ENCODE data around the gene CD22.

DNA sequence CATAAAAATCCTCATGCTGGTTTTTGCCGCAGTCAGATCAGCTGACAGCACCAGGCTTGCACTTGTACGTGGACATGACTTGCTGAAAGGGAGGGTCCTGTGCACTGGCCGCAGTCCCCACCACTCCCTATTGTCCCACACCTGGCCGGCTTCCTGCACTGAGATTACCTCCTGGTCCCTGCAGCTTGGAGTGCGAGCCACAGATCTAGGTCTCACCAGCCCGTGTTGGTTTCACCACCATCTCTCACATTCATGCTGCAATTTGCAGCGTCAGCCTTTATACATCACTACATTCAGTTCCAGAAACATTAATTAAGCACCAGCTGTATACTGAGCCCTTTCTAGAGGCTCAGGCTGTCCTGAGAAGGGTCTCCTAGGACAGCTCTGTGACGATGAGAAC lies 15.0 kb upstream of the CD22 start:
- TF ChIP-seq, protein P1, sequence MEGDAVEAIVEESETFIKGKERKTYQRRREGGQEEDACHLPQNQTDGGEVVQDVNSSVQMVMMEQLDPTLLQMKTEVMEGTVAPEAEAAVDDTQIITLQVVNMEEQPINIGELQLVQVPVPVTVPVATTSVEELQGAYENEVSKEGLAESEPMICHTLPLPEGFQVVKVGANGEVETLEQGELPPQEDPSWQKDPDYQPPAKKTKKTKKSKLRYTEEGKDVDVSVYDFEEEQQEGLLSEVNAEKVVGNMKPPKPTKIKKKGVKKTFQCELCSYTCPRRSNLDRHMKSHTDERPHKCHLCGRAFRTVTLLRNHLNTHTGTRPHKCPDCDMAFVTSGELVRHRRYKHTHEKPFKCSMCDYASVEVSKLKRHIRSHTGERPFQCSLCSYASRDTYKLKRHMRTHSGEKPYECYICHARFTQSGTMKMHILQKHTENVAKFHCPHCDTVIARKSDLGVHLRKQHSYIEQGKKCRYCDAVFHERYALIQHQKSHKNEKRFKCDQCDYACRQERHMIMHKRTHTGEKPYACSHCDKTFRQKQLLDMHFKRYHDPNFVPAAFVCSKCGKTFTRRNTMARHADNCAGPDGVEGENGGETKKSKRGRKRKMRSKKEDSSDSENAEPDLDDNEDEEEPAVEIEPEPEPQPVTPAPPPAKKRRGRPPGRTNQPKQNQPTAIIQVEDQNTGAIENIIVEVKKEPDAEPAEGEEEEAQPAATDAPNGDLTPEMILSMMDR (IDR thresholded peaks at IDR 0.05; ENCODE audit: low read depth, low read length, poor library complexity, severe bottlenecking), result no peak
- no peak for TF ChIP-seq EZH2phosphoT487 (IDR thresholded peaks at IDR 0.05; ENCODE audit: borderline replicate concordance, low read length)

Measured in DOHH2 (cell line).